PC-3 (cell line): Measurements from ENCODE around the gene SLC25A6.

Source experiments
- EZH2 ChIP-seq: fragments of 300-600 bp; sonication (generic); IDR thresholded peaks from one replicate; pipeline ENCODE4 v1.6.1; 2017; ENCODE audit warnings: antibody characterized with exemption, mild to moderate bottlenecking, low read length; ENCODE audit not compliant: unreplicated experiment
- TF ChIP-seq, protein P1 (sequence below): fragments of 300-600 bp; sonication (generic); conservative IDR thresholded peaks from 2 replicates; pipeline ENCODE4 v1.5.1; 2017; ENCODE audit warnings: antibody characterized with exemption, low read depth, mild to moderate bottlenecking, low read length

DNA sequence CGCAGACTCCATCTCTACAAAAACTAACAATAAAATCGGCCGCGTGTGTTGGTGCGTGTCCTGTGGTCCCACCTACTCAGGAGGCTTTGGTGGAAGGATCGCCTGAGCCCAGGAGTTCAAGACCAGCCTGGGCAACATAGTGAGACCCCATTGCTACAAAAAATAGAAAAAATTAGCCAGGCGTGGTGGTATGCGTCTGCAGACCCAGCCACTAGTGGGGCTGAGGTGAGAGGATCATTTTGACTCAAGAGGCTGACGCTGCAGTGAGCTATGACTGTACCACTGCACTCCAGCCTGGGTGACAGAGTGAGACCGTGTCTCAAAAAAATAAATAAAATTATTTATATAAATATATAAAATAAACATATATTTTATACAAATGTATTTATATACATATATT lies 38.5 kb upstream of the SLC25A6 start:
- no peak for TF ChIP-seq EZH2
- TF ChIP-seq, protein P1, sequence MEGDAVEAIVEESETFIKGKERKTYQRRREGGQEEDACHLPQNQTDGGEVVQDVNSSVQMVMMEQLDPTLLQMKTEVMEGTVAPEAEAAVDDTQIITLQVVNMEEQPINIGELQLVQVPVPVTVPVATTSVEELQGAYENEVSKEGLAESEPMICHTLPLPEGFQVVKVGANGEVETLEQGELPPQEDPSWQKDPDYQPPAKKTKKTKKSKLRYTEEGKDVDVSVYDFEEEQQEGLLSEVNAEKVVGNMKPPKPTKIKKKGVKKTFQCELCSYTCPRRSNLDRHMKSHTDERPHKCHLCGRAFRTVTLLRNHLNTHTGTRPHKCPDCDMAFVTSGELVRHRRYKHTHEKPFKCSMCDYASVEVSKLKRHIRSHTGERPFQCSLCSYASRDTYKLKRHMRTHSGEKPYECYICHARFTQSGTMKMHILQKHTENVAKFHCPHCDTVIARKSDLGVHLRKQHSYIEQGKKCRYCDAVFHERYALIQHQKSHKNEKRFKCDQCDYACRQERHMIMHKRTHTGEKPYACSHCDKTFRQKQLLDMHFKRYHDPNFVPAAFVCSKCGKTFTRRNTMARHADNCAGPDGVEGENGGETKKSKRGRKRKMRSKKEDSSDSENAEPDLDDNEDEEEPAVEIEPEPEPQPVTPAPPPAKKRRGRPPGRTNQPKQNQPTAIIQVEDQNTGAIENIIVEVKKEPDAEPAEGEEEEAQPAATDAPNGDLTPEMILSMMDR: no peak
